Measurements from ENCODE around the gene SLC22A9. TPM values are rescaled to one million over a fixed set of nuclear protein-coding genes. Genes with fewer than 3 reads are reported as not detected.
"Not testable (repeated sequence)": the region's sequence is repeated elsewhere in the genome, so short reads cannot be mapped to it uniquely, and the experiment has no call there.

Gene SLC22A9
- total RNA-seq (under 1 TPM in 1 of 9 donors, not detected in 8; 0.06 TPM), polyA plus RNA-seq (not detected)
- long read RNA-seq, donor 1, result 0 reads
- long read RNA-seq, donor 2, result 0 reads
- long read RNA-seq, donor 3, result 0 reads
- long read RNA-seq, donor 4, result 0 reads
- long read RNA-seq, donor 5, result 0 reads
- long read RNA-seq, donor 6, result 0 reads
- long read RNA-seq, donor 7, result 0 reads
- long read RNA-seq, donor 8, partial matches to known transcripts, result 0 of 3 reads
- long read RNA-seq, donor 8, other reads (novel, unspliced or antisense), result 0 of 3 reads
- long read RNA-seq, donor 9, result 0 reads
- long read RNA-seq, donor 10, result 0 reads

DNA sequence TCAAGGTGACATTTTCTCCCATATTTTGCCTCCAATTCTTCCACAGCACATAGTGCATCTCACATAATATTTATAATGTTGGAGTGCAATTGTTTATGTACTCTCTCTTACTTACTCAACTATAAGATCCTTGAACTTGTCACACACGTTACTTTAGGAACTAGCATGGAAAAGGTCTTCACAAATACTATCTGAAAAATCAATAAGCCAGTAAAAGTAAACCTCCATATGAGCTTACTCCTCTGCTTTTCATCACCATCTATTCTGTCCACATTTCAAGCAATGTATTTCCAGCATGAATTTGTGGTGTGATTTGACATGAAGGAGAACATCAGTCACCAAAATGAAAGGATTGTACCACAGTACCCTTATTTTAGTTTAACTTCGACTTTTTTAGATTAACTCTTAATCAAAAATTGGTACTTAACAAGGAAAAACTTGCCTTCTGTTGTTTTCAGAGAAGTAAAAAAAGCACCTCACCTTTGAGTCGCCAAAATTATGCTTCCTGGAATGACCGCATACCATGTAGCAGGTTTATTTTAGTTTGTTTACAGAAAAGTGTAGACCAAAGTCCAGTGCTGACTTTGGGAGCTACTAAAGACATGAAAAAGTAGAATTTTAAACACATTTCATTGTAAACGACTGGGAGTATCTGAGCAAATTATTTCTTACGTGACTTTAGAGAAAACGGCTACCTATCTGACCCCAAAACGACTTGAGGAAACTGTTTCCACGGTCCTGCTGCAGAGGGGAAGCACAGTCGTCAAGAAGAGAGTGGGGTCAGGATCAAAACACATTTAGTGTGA lies at the start of gene SLC22A9:
Gene SLC22A9, plus strand, starts transcription at position 621 of the 806 bp plus-strand sequence. CDS start 272 bp downstream, outside the sequence.
- 54 to 66% (median 61%) methylated on average over 10 of the region's 10 CpGs for WGBS, 4 donors
- Histone ChIP-seq H3K27ac (no peak within 1 kb of the TSS), H3K9me3 (replicated peaks in 1 of 3) (no peaks in the 10 kb centered on the region), H3K4me3 (no peak within 1 kb of the TSS), H3K27me3 (no peaks in the 10 kb centered on the region), H3K4me1 (replicated peaks in 1 of 2) (peaks cover 0 to 2% of the 10 kb centered on the region in 2 donors), H3K36me3 (replicated peaks in 1 of 2) (no peaks in the 10 kb centered on the region)
- intact Hi-C loops (cut with DNase I), result no loop called here
- TF ChIP-seq CTCF (IDR thresholded peaks at IDR 0.05), result no peak
- TF ChIP-seq POLR2A (IDR thresholded peaks at IDR 0.05), result no peak
- DNase-seq, result no peak

DNA sequence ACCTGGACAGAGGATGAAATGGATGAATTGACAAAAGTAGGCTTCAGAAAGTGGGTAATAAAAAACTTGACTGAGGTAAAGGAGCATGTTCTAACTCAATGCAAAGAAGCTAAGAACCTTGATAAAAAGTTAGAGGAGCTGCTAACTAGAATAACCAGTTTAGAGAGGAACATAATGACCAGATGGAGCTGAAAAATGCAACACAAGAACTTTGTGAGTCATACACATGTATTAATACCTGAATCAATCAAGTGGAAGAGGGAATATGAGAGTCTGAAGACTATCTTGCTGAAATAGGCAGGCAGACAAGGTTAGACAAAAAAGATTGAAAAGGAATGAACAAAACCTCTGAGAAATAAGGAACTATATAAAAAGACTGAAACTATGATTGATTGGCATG lies 47.9 kb upstream of the SLC22A9 start:
- Histone ChIP-seq H3K4me1 (replicated peaks in 1 of 2) (no peaks in the 10 kb centered on the region), H3K27me3 (no peaks in the 10 kb centered on the region), H3K9me3 (replicated peaks in 1 of 3) (no peaks in the 10 kb centered on the region), H3K27ac (no peak overlapping the region), H3K4me3 (no peak overlapping the region), H3K36me3 (replicated peaks in 1 of 2) (no peaks in the 10 kb centered on the region)
- intact Hi-C loops (cut with DNase I), result no loop called here
- TF ChIP-seq CTCF (IDR thresholded peaks at IDR 0.05), result no peak
- TF ChIP-seq POLR2A (IDR thresholded peaks at IDR 0.05), result no peak
- DNase-seq, result no peak

GRCh38 chr11:63335089-63335488 lies 34.5 kb upstream of the SLC22A9 start:
- H3K27me3 ChIP-seq; H3K36me3 ChIP-seq (replicated peaks in 1 of 2); H3K4me1 ChIP-seq (replicated peaks in 1 of 2); DNase-seq; H3K9me3 ChIP-seq (replicated peaks in 1 of 3); H3K27ac ChIP-seq; H3K4me3 ChIP-seq; intact Hi-C loops (cut with DNase I): not testable (repeated sequence)
- WGBS, 4 donors, result 67 to 73% (median 70%) methylated on average over 3 of the region's 3 CpGs

GRCh38 chr11:63337070-63337469 lies 32.5 kb upstream of the SLC22A9 start:
- TF ChIP-seq POLR2A (IDR thresholded peaks at IDR 0.05) (no peak), CTCF (IDR thresholded peaks at IDR 0.05) (no peak)
- WGBS, 4 donors, result 84 to 95% (median 91%) methylated on average over 3 of the region's 3 CpGs
- intact Hi-C loops (cut with DNase I), result no loop called here
- no peak overlapping the region for H3K27ac ChIP-seq
- no peaks in the 10 kb centered on the region for H3K4me1 ChIP-seq (replicated peaks in 1 of 2)
- no peaks in the 10 kb centered on the region for H3K9me3 ChIP-seq (replicated peaks in 1 of 3)
- no peaks in the 10 kb centered on the region for H3K27me3 ChIP-seq
- H3K4me3 ChIP-seq, result no peak overlapping the region
- no peaks in the 10 kb centered on the region for H3K36me3 ChIP-seq (replicated peaks in 1 of 2)
- no peak for DNase-seq
